ENCODE results near the gene EGFL8. TPM values are rescaled to one million over a fixed set of nuclear protein-coding genes. Genes with fewer than 3 reads are reported as not detected.
"Not testable (repeated sequence)": the region's sequence is repeated elsewhere in the genome, so short reads cannot be mapped to it uniquely, and the experiment has no call there.

EGFL8 gene
- total and polyA plus RNA-seq, 2 experiments from 2014 or later = 2.2 to 3.8 TPM

DNA sequence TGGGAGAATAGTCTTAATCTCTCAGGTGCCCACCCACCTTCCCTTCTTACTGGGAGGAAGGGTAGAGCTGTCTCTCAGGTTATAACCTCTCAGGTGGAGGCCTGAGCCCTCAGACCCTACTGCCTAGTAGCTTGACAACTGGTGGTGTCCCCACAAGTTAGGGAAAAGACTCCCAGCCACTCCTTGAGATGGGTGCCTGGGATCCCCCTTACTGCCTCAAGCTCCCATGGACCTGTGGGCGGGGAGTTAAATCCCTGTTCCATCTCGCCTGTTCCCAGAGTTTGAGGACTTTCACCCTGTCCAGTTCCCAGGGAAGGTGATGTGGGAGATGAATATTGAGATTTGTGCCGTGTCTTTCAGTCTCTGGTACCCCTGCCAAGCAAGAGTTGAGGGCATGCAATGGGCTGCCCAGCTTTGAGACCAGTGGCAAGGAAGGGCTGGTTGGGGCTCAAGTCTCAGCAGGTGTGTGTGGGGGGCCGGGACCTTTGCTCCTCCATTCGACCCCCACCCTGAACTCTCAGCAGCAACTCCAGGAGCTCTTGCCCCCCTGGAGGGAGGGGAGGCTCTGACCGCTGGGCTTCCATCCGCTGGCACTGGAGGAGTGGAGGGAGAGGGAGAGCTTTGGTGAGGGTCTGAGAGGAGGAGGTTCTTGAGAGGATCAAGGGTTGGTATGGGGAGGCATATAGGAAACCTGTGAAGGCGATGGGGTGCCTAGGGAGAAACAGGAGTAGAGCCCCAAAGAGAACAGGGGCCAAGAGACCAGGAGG is 26.7 kb downstream of the EGFL8 start:
- Histone ChIP-seq H3K4me1 (ENCODE audit: insufficient read depth) (peaks cover 23% of the 10 kb centered on the region), H3K79me2 (ENCODE audit: insufficient read depth) (peaks cover 42% of the 10 kb centered on the region), H3K4me3 (no peak overlapping the region), H3K9me2 (ENCODE audit: insufficient read depth) (no peaks in the 10 kb centered on the region), H3K9ac (no peak overlapping the region), H2AFZ (no peak overlapping the region), H3K9me3 (ENCODE audit: low read depth) (no peaks in the 10 kb centered on the region), H3K27me3 (replicated peaks; ENCODE audit: insufficient read depth) (no peaks in the 10 kb centered on the region), H3K36me3 (ENCODE audit: low read depth) (peaks cover 5% of the 10 kb centered on the region; the same call in 1 of the 2 replicates), H3K4me2 (ENCODE audit: unreplicated experiment) (no peak overlapping the region), H3K27ac (peak overlapping the region; percentile 77; the same call in 1 of the 2 replicates), H4K20me1 (ENCODE audit: insufficient read depth) (no peaks in the 10 kb centered on the region), H3F3A (ENCODE audit: insufficient read depth) (peaks cover 32% of the 10 kb centered on the region)
- in situ Hi-C loops (cut with MboI) = no loop called here
- TF ChIP-seq EZH2 (IDR thresholded peaks at IDR 0.05; ENCODE audit: insufficient read depth, poor library complexity, severe bottlenecking) (no peak), EZH2phosphoT487 (IDR thresholded peaks at IDR 0.05; ENCODE audit: insufficient read depth, low read depth) (no peak)
- no peak for DNase-seq
- WGBS, 2 experiments (ENCODE audit: low coverage in 1 of 2, low lambda C conversion rate in 2 of 2, missing lambda C conversion rate in 2 of 2) = 77 to 80% methylated on average over 8 of the region's 8 CpGs

DNA sequence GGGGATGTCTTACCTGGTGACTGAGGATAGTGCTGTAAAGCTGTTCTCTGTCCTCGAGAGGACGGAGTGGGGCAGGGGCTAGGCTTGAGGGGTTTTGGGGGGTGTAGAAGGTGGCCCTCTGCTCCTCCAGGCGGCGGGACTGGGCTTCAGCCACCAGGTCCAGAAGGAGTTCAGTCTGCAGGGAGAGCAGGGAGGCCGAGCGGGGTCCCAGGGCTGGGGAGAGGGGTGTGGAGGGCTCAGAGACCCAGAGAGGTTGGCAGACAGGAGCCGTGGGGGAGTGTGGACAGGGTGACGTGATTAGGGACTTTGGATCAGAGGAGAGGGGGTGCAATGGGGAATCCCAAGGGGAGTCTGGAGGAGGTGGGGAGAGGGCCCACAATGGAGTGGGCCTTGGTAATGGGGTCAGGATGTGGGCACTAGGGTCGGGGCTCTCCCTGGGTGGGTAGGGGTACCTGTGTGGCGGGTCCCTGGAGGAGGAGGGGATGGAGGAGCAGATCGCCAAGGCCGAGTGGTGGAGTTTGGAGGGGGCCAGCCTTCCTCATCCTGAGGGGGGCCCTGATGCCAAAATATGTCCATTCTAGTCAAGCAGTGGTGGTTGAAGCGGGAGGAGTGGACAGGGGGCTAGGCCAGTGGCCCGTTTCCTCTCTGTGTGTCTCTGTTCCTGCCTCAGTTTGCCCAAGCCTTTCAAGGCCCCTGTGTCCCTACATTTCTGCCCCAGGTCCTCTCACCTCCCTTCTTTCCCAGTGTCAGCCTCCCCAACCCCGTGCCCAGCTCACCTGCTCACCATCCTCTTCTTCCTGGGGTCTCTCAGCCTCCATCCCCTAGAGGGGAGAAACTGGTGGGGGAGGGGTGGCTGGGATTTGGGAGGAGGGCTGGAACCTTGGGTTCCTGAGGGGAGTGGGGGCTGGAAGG is 27.6 kb downstream of the EGFL8 start:
- peak overlapping the region; percentile 46; the same call in 1 of the 2 replicates for H3K9ac ChIP-seq
- no peak for TF ChIP-seq EZH2 (IDR thresholded peaks at IDR 0.05; ENCODE audit: insufficient read depth, poor library complexity, severe bottlenecking)
- TF ChIP-seq EZH2phosphoT487 (IDR thresholded peaks at IDR 0.05; ENCODE audit: insufficient read depth, low read depth) = no peak
- peaks cover 26% of the 10 kb centered on the region for H3K4me1 ChIP-seq (ENCODE audit: insufficient read depth)
- peaks cover 36% of the 10 kb centered on the region for H3K79me2 ChIP-seq (ENCODE audit: insufficient read depth)
- DNase-seq = no peak
- H2AFZ ChIP-seq = peak overlapping the region; percentile 77
- H4K20me1 ChIP-seq (ENCODE audit: insufficient read depth) = no peaks in the 10 kb centered on the region
- H3K9me2 ChIP-seq (ENCODE audit: insufficient read depth) = no peaks in the 10 kb centered on the region
- H3F3A ChIP-seq (ENCODE audit: insufficient read depth) = peaks cover 23% of the 10 kb centered on the region
- H3K9me3 ChIP-seq (ENCODE audit: low read depth) = no peaks in the 10 kb centered on the region
- in situ Hi-C loops (cut with MboI) = no loop called here
- H3K4me3 ChIP-seq = no peak overlapping the region
- peak overlapping the region; percentile 24; the same call in 1 of the 2 replicates for H3K27ac ChIP-seq
- WGBS, 2 experiments (ENCODE audit: low coverage in 1 of 2, low lambda C conversion rate in 2 of 2, missing lambda C conversion rate in 2 of 2) = 77 to 80% methylated on average over 8 to 15 of the region's 15 CpGs
- H3K36me3 ChIP-seq (ENCODE audit: low read depth) = peaks cover 3% of the 10 kb centered on the region; the same call in 1 of the 2 replicates
- H3K27me3 ChIP-seq (replicated peaks; ENCODE audit: insufficient read depth) = no peaks in the 10 kb centered on the region
- H3K4me2 ChIP-seq (ENCODE audit: unreplicated experiment) = peak overlapping the region; percentile 31

DNA sequence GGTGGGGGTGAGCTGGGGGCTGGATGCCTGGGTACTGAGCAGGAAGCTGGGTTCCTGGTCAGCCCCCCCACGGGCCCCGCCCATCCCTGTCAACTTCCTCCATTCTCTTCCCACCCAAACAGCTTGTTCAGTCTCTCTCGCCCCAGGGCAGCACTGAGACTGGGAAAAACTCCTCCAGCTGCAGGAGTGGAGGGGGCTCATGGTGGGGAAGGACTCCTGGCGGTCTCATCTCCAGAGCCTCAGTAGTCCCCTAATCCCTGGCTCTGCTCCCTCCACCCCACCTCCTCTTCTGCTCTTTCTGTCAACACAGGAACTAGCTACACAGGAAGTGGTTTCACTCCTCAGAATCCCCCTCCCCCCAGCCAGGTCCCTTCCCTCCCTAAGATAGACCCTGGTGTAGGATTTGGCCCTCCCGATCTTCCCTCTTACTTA is 28.2 kb downstream of the EGFL8 start, which contains the start of gene GPSM3:
Gene GPSM3 (minus strand): TSS at position 36 of the 432 bp plus-strand sequence. CDS start 130 bp downstream, outside the sequence.
- H3K79me2 ChIP-seq (ENCODE audit: insufficient read depth) = peaks cover 29% of the 10 kb centered on the region
- H3K4me2 ChIP-seq (ENCODE audit: unreplicated experiment) = peak within 1 kb of the TSS; percentile 31
- no peaks in the 10 kb centered on the region for H3K9me2 ChIP-seq (ENCODE audit: insufficient read depth)
- H3K9ac ChIP-seq = peak within 1 kb of the TSS; percentile 46
- peak within 1 kb of the TSS; percentile 77 for H2AFZ ChIP-seq
- in situ Hi-C loops (cut with MboI) = no loop called here
- 32 to 51% methylated on average over 3 to 5 of the region's 5 CpGs for WGBS, 2 experiments (ENCODE audit: low coverage in 1 of 2, low lambda C conversion rate in 2 of 2, missing lambda C conversion rate in 2 of 2)
- H3F3A ChIP-seq (ENCODE audit: insufficient read depth) = peaks cover 17% of the 10 kb centered on the region
- peak; percentile 25 for DNase-seq
- H3K36me3 ChIP-seq (ENCODE audit: low read depth) = no peaks in the 10 kb centered on the region
- H3K9me3 ChIP-seq (ENCODE audit: low read depth) = no peaks in the 10 kb centered on the region
- H3K4me3 ChIP-seq = peak within 1 kb of the TSS; percentile 36; the same call in 1 of the 2 replicates
- H3K27ac ChIP-seq = peak within 1 kb of the TSS; percentile 24
- no peaks in the 10 kb centered on the region for H3K27me3 ChIP-seq (replicated peaks; ENCODE audit: insufficient read depth)
- H4K20me1 ChIP-seq (ENCODE audit: insufficient read depth) = no peaks in the 10 kb centered on the region
- TF ChIP-seq EZH2phosphoT487 (IDR thresholded peaks at IDR 0.05; ENCODE audit: insufficient read depth, low read depth) (no peak), EZH2 (IDR thresholded peaks at IDR 0.05; ENCODE audit: insufficient read depth, poor library complexity, severe bottlenecking) (no peak)
- H3K4me1 ChIP-seq (ENCODE audit: insufficient read depth) = peaks cover 28% of the 10 kb centered on the region

- in situ Hi-C loops (cut with MboI) = not testable (repeated sequence)
- H3K9ac ChIP-seq = peak overlapping the region; percentile 46; the same call in 1 of the 2 replicates
Observed at GRCh38 chr6:32193096-32193495, 28.7 kb downstream of the EGFL8 start.

More at GRCh38 chr6:32193096-32193495, 28.7 kb downstream of the EGFL8 start:
- H3K4me1 ChIP-seq (ENCODE audit: insufficient read depth) = peaks cover 28% of the 10 kb centered on the region
- not testable (repeated sequence) for H3K36me3 ChIP-seq (ENCODE audit: low read depth); H3K27me3 ChIP-seq (replicated peaks; ENCODE audit: insufficient read depth); H3K4me3 ChIP-seq; H3K9me3 ChIP-seq (ENCODE audit: low read depth); H3K9me2 ChIP-seq (ENCODE audit: insufficient read depth); DNase-seq; H4K20me1 ChIP-seq (ENCODE audit: insufficient read depth)
- H3K27ac ChIP-seq = peak overlapping the region; percentile 24; the same call in 1 of the 2 replicates
- peak overlapping the region; percentile 77 for H2AFZ ChIP-seq
- 86 to 87% methylated on average over 13 of the region's 13 CpGs for whole genome bisulfite sequencing, 2 experiments (ENCODE audit: low coverage in 1 of 2, low lambda C conversion rate in 2 of 2, missing lambda C conversion rate in 2 of 2)
- peak overlapping the region; percentile 31 for H3K4me2 ChIP-seq (ENCODE audit: unreplicated experiment)
- peaks cover 13% of the 10 kb centered on the region for H3F3A ChIP-seq (ENCODE audit: insufficient read depth)
- H3K79me2 ChIP-seq (ENCODE audit: insufficient read depth) = peaks cover 24% of the 10 kb centered on the region
